ENCODE results near the gene TRRAP. TPM values are rescaled to one million over a fixed set of nuclear protein-coding genes. Genes with fewer than 3 reads are reported as not detected.
A peak's percentile ranks its signal among the peaks of the same experiment; 100 is the strongest.

Gene TRRAP
- total RNA-seq, 2 donors from 2014 or later = 21.1 to 25.2 TPM

- Histone ChIP-seq H3K27me3 (no peaks in the 10 kb centered on the region), H3K27ac (no peak overlapping the region), H3K36me3 (replicated peaks in 1 of 2; ENCODE audit: insufficient read depth in 1 of 2, low read depth in 2 of 2) (peaks cover 0 to 1% of the 10 kb centered on the region in 2 donors), H3K4me3 (no peak overlapping the region), H3K9me3 (no peaks in the 10 kb centered on the region), H3K4me1 (peaks cover 12% of the 10 kb centered on the region)
- intact Hi-C loops (cut with DNase I) = no loop called here
- ATAC-seq = no peak
- DNase-seq = no peak
- TF ChIP-seq POLR2A (IDR thresholded peaks at IDR 0.05) (no peak), CTCF (IDR thresholded peaks at IDR 0.05) (no peak)
- WGBS, 2 donors = 64 to 65% methylated on average over 6 of the region's 6 CpGs
These were observed 182.9 kb downstream of the TRRAP start for GRCh38 chr7:99061001-99061776.

Small RNAs within 50 kb of the gene (microRNA-seq; reads per million reads assigned to microRNA genes)
- gene MIR3609 (ENCODE audit: borderline number of aligned reads in 2 of 2, borderline replicate concordance in 2 of 2) = 3.1 to 3.3 reads per million in 2 donors

Small RNAs within 50 kb of the gene (small RNA-seq; reads per million reads assigned to genes)
- gene MIR3609 = 4.3 reads per million, percentile 85 among the genes with 10 or more reads in this experiment

Other genes with a start within 250 kb of the TRRAP start
- gene TMEM130, start 8.5 kb upstream of the TRRAP start, total RNA-seq = under 1 TPM; 0.52 to 0.66 TPM

Data from body of pancreas (tissue), 4 donors.